Measurements from ENCODE around the gene HOPX. TPM values are rescaled to one million over a fixed set of nuclear protein-coding genes. Genes with fewer than 3 reads are reported as not detected.

The HOPX gene
- total RNA-seq, 1 experiment from 2014 or later, result not detected

- H2AK5ac ChIP-seq (ENCODE audit: insufficient read length, low read length), result no peak overlapping the region
- H4K91ac ChIP-seq (ENCODE audit: insufficient read length, low read depth, low read length), result no peak overlapping the region
- no peaks in the 10 kb centered on the region for H3K79me2 ChIP-seq (ENCODE audit: insufficient read depth, low read length)
- no peak overlapping the region for H3K4ac ChIP-seq (ENCODE audit: low read depth, low read length)
- no peaks in the 10 kb centered on the region for H3K79me1 ChIP-seq (ENCODE audit: insufficient read depth, low read depth, low read length, poor library complexity, severe bottlenecking)
- no peaks in the 10 kb centered on the region for H4K20me1 ChIP-seq (ENCODE audit: control insufficient read depth, insufficient read depth, insufficient read length)
- no peak overlapping the region for H3K9ac ChIP-seq (ENCODE audit: extremely low read depth, insufficient read length, low read length)
- H4K8ac ChIP-seq (replicated peaks; ENCODE audit: insufficient read length, low read depth, low read length), result no peak overlapping the region
- H3K23ac ChIP-seq (ENCODE audit: insufficient read length, low read depth, low read length), result no peak overlapping the region
- no peak overlapping the region for H2BK5ac ChIP-seq (ENCODE audit: insufficient read length, low read length)
- DNase-seq, result no peak
- no peak overlapping the region for H3K56ac ChIP-seq (ENCODE audit: insufficient read length, low read depth, low read length)
- WGBS (ENCODE audit: extremely low coverage, insufficient read length, low lambda C conversion rate), result no CpG with 5 or more reads among the region's 4 CpGs
- no peak overlapping the region for H3K18ac ChIP-seq (ENCODE audit: insufficient read length, low read depth, low read length)
- H3K4me3 Mint-ChIP-seq, result no peak overlapping the region
- peaks cover 4 to 7% of the 10 kb centered on the region in 2 experiments; a peak in 4 of 5 replicates for H3K9me3 Mint-ChIP-seq
- no peak overlapping the region for H3K27ac Mint-ChIP-seq
- H3K9me3 ChIP-seq (ENCODE audit: control insufficient read depth, low read depth, low read length), result no peaks in the 10 kb centered on the region
- no peak overlapping the region for H3K4me2 ChIP-seq (ENCODE audit: insufficient read depth, insufficient read length, low read length)
- peaks cover 13 to 23% of the 10 kb centered on the region in 2 experiments for H3K4me1 Mint-ChIP-seq
- no peak overlapping the region for H3K14ac ChIP-seq (ENCODE audit: insufficient read depth, low read length)
- no peaks in the 10 kb centered on the region for H3K23me2 ChIP-seq (ENCODE audit: insufficient read length, low read depth, low read length, poor library complexity, severe bottlenecking)
- H3K27me3 Mint-ChIP-seq (ENCODE audit: low read depth), result peaks cover 14% of the 10 kb centered on the region
- no peak overlapping the region for H3K27ac ChIP-seq (ENCODE audit: insufficient read length, low read depth, low read length)
- 0 out of 7 replicates have a peak, but pooled peaks cover 0 to 4% (median 1%) of the 10 kb centered on the region in 3 experiments for H3K36me3 Mint-ChIP-seq (ENCODE audit: insufficient read depth in 1 of 3, low read depth in 3 of 3)
- H3K27me3 ChIP-seq (ENCODE audit: insufficient read depth, low read length), result no peaks in the 10 kb centered on the region
- no peak overlapping the region for H2BK20ac ChIP-seq (ENCODE audit: low read depth, low read length, poor library complexity, severe bottlenecking)
- H3K4me1 ChIP-seq (ENCODE audit: insufficient read depth, low read length), result no peaks in the 10 kb centered on the region; the same call in 1 of the 2 replicates
- H2BK120ac ChIP-seq (ENCODE audit: low read depth, low read length, poor library complexity, severe bottlenecking), result no peak overlapping the region
- TF ChIP-seq, protein P1, sequence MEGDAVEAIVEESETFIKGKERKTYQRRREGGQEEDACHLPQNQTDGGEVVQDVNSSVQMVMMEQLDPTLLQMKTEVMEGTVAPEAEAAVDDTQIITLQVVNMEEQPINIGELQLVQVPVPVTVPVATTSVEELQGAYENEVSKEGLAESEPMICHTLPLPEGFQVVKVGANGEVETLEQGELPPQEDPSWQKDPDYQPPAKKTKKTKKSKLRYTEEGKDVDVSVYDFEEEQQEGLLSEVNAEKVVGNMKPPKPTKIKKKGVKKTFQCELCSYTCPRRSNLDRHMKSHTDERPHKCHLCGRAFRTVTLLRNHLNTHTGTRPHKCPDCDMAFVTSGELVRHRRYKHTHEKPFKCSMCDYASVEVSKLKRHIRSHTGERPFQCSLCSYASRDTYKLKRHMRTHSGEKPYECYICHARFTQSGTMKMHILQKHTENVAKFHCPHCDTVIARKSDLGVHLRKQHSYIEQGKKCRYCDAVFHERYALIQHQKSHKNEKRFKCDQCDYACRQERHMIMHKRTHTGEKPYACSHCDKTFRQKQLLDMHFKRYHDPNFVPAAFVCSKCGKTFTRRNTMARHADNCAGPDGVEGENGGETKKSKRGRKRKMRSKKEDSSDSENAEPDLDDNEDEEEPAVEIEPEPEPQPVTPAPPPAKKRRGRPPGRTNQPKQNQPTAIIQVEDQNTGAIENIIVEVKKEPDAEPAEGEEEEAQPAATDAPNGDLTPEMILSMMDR (conservative IDR thresholded peaks at IDR 0.05), result no peak
- no peak overlapping the region for H3T11ph ChIP-seq (ENCODE audit: low read length)
- H2AFZ ChIP-seq (ENCODE audit: low read length), result no peak overlapping the region
- H2BK15ac ChIP-seq (ENCODE audit: low read depth, low read length), result no peak overlapping the region
- no peak overlapping the region for H4K5ac ChIP-seq (ENCODE audit: insufficient read length, low read depth, low read length)
- no peak overlapping the region for H2BK12ac ChIP-seq (ENCODE audit: insufficient read length, low read depth, low read length)
Observed at GRCh38 chr4:56692576-56692975, 11.5 kb upstream of the HOPX start.
